Testis (tissue), 2 donors: ENCODE data around the gene BAZ1B.

Experiments
- POLR2A ChIP-seq: fragments of 450-650 bp; IDR thresholded peaks from one replicate; pipeline ENCODE4 v1.6.1; 2017; ENCODE audit warnings: antibody characterized with exemption, mild to moderate bottlenecking, moderate library complexity
- TF ChIP-seq, protein P1 (sequence below), 3 experiments: fragments of 450-650 bp in 2 of 3; fragments of 200-600 bp in 1 of 3; sonication (generic) in 1 of 3; IDR thresholded peaks; one replicate each; pipeline ENCODE4 v1.5.1; 2016 to 2019; ENCODE audit warnings: antibody characterized with exemption in 3 of 3, mild to moderate bottlenecking in 2 of 3, moderate library complexity in 1 of 3

GRCh38 chr7:73426016-73426415 is 96.1 kb downstream of the BAZ1B start:
- no peak for TF ChIP-seq POLR2A
- TF ChIP-seq, protein P1, sequence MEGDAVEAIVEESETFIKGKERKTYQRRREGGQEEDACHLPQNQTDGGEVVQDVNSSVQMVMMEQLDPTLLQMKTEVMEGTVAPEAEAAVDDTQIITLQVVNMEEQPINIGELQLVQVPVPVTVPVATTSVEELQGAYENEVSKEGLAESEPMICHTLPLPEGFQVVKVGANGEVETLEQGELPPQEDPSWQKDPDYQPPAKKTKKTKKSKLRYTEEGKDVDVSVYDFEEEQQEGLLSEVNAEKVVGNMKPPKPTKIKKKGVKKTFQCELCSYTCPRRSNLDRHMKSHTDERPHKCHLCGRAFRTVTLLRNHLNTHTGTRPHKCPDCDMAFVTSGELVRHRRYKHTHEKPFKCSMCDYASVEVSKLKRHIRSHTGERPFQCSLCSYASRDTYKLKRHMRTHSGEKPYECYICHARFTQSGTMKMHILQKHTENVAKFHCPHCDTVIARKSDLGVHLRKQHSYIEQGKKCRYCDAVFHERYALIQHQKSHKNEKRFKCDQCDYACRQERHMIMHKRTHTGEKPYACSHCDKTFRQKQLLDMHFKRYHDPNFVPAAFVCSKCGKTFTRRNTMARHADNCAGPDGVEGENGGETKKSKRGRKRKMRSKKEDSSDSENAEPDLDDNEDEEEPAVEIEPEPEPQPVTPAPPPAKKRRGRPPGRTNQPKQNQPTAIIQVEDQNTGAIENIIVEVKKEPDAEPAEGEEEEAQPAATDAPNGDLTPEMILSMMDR (IDR thresholded peaks at IDR 0.05), result no peak
